GM12878 (cell line): ENCODE measurements around the gene CCDC194. TPM values are rescaled to one million over a fixed set of nuclear protein-coding genes. Genes with fewer than 3 reads are reported as not detected.
A peak's percentile ranks its signal among the peaks of the same experiment; 100 is the strongest.

Experiments used
- CHD4 ChIP-seq: fragments of 200-600 bp; sonication (generic); IDR thresholded peaks from 2 replicates; pipeline ENCODE4 v1.6.1; 2016; ENCODE audit warnings: mild to moderate bottlenecking
- DPF2 ChIP-seq: fragments of 450-650 bp; IDR thresholded peaks from 2 replicates; pipeline ENCODE4 v1.6.1; 2017; ENCODE audit warnings: mild to moderate bottlenecking
- ESRRA ChIP-seq: IDR thresholded peaks from 2 replicates; pipeline ENCODE4 v1.6.1; 2012; ENCODE audit warnings: mild to moderate bottlenecking, low read length, improper control_type of control experiment
- HDAC2 ChIP-seq: fragments of 200-600 bp; sonication (generic); IDR thresholded peaks from 2 replicates; pipeline ENCODE4 v1.6.1; 2017
- IKZF2 ChIP-seq, 2 experiments: fragments of 450-650 bp; IDR thresholded peaks; 2 replicates each; pipeline ENCODE4 v1.6.1; 2017; ENCODE audit warnings: mild to moderate bottlenecking in 2 of 2, moderate library complexity in 2 of 2
- IRF3 ChIP-seq: fragments of 450-650 bp; IDR thresholded peaks from 2 replicates; pipeline ENCODE4 v1.6.1; 2014; ENCODE audit warnings: mild to moderate bottlenecking
- IRF5 ChIP-seq: fragments of 450-650 bp; IDR thresholded peaks from 2 replicates; pipeline ENCODE4 v1.6.1; 2017; ENCODE audit warnings: borderline replicate concordance
- KAT2A ChIP-seq: conservative IDR thresholded peaks from 2 replicates; pipeline ENCODE4 v1.6.1; 2011; ENCODE audit warnings: low read depth, low read length; ENCODE audit not compliant: control insufficient read depth
- MLLT1 ChIP-seq: fragments of 450-650 bp; IDR thresholded peaks from 2 replicates; pipeline ENCODE4 v1.6.1; 2016; ENCODE audit warnings: mild to moderate bottlenecking
- MXI1 ChIP-seq: fragments of 150-350 bp; IDR thresholded peaks from 2 replicates; pipeline ENCODE4 v1.6.1; 2011; ENCODE audit warnings: low read depth, mild to moderate bottlenecking, inconsistent platforms, low read length, improper control_type of control experiment
- SMAD5 ChIP-seq: IDR thresholded peaks from 2 replicates; pipeline ENCODE4 v1.6.1; 2016; ENCODE audit warnings: antibody characterized with exemption, low read depth
- SMARCA5 ChIP-seq: fragments of 450-650 bp; IDR thresholded peaks from 2 replicates; pipeline ENCODE4 v1.6.1; 2017; ENCODE audit warnings: mild to moderate bottlenecking
- ZNF217 ChIP-seq: fragments of 450-650 bp; IDR thresholded peaks from 2 replicates; pipeline ENCODE4 v1.6.1; 2017; ENCODE audit warnings: antibody characterized with exemption, mild to moderate bottlenecking
- polyA plus RNA-seq, 11 experiments: library from polyadenylated mRNA; depleted of rRNA in 4 of 11; unstranded in 6 of 11; stranded (reverse) in 5 of 11; fragments of >200 nt; fragmentation: Nextera tagmentation in 4 of 11; fragmentation: Illumina TruSeq in 1 of 11; extraction: Ambion mirVana in 4 of 11; extraction: Trizol in 1 of 11; gene quantifications; 1 replicate in 1 of 11; 2 replicates in 10 of 11; pipeline versions ENCODE4 v1.2.1 to v1.2.3, GENCODE V29; 2011 to 2016; ENCODE audit warnings: inconsistent platforms in 2 of 11, missing spikeins in 2 of 11, low read depth in 1 of 11
- total RNA-seq, 4 experiments: library from RNA; depleted of rRNA in 3 of 4; stranded (reverse); fragments of >200 nt in 3 of 4; fragmentation: Illumina TruSeq in 1 of 4; extraction: Trizol in 1 of 4; gene quantifications; 2 replicates each; pipeline versions ENCODE4 v1.2.1 to v1.2.3, GENCODE V29; 2013 to 2021

Gene CCDC194
- total and polyA plus RNA-seq, 10 of the 15 experiments (the other 5 are each of a cell fraction or from before 2014, with no cell fraction given) = 0.07 to 3.4 (median 0.97) TPM

GRCh38 chr19:17419621-17420474 lies 25.9 kb upstream of the CCDC194 start, which contains the start of gene MVB12A (continued):
- TF ChIP-seq MLLT1 (peak; percentile 65; the same call in 1 of the 2 replicates), IKZF2 (IDR thresholded peaks at IDR 0.05) (peak; percentile 47 to 48; a peak in 2 of 4 replicates), IRF3 (peak; percentile 72; the same call in 1 of the 2 replicates), SMAD5 (no peak), IRF5 (no peak), MXI1 (peak; percentile 94), DPF2 (no peak), CHD4 (no peak), ESRRA (no peak), ZNF217 (no peak), KAT2A (no peak), SMARCA5 (no peak), HDAC2 (no peak)
